ENCODE results near the gene VAV2. TPM values are rescaled to one million over a fixed set of nuclear protein-coding genes. Genes with fewer than 3 reads are reported as not detected.

VAV2 gene
- polyA plus RNA-seq, 2 of the 4 experiments (the other 2 are of a cell fraction): 9.8 to 21.4 TPM

DNA sequence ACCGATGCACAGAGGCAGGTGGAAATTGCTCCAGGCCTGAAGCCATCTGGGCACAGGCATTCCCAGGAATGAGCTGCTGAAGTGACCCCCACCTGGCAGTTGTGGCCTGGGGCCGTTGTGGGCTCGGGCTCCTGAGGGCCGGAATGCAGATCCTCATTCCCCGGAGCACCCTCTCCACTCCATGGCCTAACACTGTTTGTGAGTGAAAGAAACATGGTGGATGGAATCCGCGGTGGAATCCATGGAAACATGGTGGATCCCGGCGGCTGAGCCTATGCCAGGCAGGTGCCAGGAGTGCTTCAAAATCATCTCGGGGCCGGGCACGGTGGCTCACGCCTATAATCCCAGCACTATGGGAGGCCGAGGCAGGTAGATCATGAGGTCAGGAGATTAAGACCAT is 250.4 kb downstream of the VAV2 start:
- no peak for FAIRE-seq
- ChIA-PET CTCF (interaction anchor here (1.0 to 3.5 kb wide), 15 partner anchors 9 to 266 kb away, joined by 4 to 41 read pairs (median 7); no protein-coding TSS in a partner anchor), POLR2A (no interaction called here)
- H3K4me3 ChIP-seq: no peak overlapping the region
- H3K4me1 ChIP-seq: no peaks in the 10 kb centered on the region; the same call in 2 of the 3 replicates
- 68% methylated on average over 11 of the region's 14 CpGs for WGBS (ENCODE audit: missing lambda C conversion rate)
- H3K27ac ChIP-seq: no peak overlapping the region
- DNase-seq (ENCODE audit: low read depth in 1 of 2, low spot score in 1 of 2): no peak
- TF ChIP-seq HOXB5 (CRISPR knock-in tag; IDR thresholded peaks at IDR 0.05) (no peak), RCOR1 (IDR thresholded peaks at IDR 0.05; ENCODE audit: low read depth, low read length) (no peak), CHD4 (IDR thresholded peaks at IDR 0.05; ENCODE audit: borderline replicate concordance) (no peak)
- no peak overlapping the region for H3K4me2 ChIP-seq
- no peak for ATAC-seq
- no peaks in the 10 kb centered on the region for H3K9me3 ChIP-seq

DNA sequence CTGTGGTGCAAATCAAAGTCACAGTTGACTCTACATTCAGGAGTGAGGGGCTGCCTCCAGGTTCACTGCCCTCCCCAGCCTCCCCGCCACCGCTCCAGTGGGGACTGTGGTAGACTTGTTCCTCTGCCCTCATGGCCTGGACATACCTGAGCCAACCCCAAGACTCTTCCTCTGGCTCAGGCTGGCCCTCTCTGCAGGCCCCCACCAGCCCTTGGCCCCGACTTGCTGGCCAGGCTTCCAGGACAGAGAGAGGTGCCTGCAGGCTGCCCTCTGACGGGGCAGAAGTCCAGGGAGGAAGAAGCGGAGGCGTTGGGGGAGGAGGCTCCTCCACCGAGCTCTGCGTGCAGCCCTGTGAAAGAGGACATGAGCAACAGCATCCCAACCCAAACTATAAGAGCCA is 251.2 kb downstream of the VAV2 start:
- H3K4me1 ChIP-seq: no peaks in the 10 kb centered on the region; the same call in 2 of the 3 replicates
- POLR2A ChIA-PET: no interaction called here
- no peak for DNase-seq (ENCODE audit: low read depth in 1 of 2, low spot score in 1 of 2)
- CTCF ChIA-PET: interaction anchor here (2.5 to 3.5 kb wide), 2 partner anchors 13 to 253 kb away, joined by 23 to 41 read pairs; no protein-coding TSS in a partner anchor
- H3K9me3 ChIP-seq: no peaks in the 10 kb centered on the region
- 69% methylated on average over 8 of the region's 8 CpGs for WGBS (ENCODE audit: missing lambda C conversion rate)
- TF ChIP-seq CBX8 (IDR thresholded peaks at IDR 0.05) (no peak), FOSL2 (IDR thresholded peaks at IDR 0.05) (no peak), FOSL2 (CRISPR knock-in tag; IDR thresholded peaks at IDR 0.05) (no peak), CHD4 (IDR thresholded peaks at IDR 0.05; ENCODE audit: borderline replicate concordance) (no peak), HOXA7 (CRISPR knock-in tag; IDR thresholded peaks at IDR 0.05) (no peak), MAZ (IDR thresholded peaks at IDR 0.05; ENCODE audit: borderline replicate concordance, low read depth, low read length) (no peak), EP300 (IDR thresholded peaks at IDR 0.05) (no peak), RARB (CRISPR knock-in tag; IDR thresholded peaks at IDR 0.05) (no peak), RCOR1 (IDR thresholded peaks at IDR 0.05; ENCODE audit: low read depth, low read length) (no peak), ZSCAN20 (CRISPR knock-in tag; IDR thresholded peaks at IDR 0.05) (no peak), POLR2AphosphoS2 (conservative IDR thresholded peaks at IDR 0.05; ENCODE audit: low read length) (no peak), CEBPB (IDR thresholded peaks at IDR 0.05) (no peak), CTCF (IDR thresholded peaks at IDR 0.05) (no peak), FOXS1 (CRISPR knock-in tag; IDR thresholded peaks at IDR 0.05) (no peak)
- TF ChIP-seq, protein P1, sequence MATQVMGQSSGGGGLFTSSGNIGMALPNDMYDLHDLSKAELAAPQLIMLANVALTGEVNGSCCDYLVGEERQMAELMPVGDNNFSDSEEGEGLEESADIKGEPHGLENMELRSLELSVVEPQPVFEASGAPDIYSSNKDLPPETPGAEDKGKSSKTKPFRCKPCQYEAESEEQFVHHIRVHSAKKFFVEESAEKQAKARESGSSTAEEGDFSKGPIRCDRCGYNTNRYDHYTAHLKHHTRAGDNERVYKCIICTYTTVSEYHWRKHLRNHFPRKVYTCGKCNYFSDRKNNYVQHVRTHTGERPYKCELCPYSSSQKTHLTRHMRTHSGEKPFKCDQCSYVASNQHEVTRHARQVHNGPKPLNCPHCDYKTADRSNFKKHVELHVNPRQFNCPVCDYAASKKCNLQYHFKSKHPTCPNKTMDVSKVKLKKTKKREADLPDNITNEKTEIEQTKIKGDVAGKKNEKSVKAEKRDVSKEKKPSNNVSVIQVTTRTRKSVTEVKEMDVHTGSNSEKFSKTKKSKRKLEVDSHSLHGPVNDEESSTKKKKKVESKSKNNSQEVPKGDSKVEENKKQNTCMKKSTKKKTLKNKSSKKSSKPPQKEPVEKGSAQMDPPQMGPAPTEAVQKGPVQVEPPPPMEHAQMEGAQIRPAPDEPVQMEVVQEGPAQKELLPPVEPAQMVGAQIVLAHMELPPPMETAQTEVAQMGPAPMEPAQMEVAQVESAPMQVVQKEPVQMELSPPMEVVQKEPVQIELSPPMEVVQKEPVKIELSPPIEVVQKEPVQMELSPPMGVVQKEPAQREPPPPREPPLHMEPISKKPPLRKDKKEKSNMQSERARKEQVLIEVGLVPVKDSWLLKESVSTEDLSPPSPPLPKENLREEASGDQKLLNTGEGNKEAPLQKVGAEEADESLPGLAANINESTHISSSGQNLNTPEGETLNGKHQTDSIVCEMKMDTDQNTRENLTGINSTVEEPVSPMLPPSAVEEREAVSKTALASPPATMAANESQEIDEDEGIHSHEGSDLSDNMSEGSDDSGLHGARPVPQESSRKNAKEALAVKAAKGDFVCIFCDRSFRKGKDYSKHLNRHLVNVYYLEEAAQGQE (IDR thresholded peaks at IDR 0.05): no peak
- H3K4me2 ChIP-seq: no peak overlapping the region
- H3K27ac ChIP-seq: no peak overlapping the region
- no peak for FAIRE-seq
- no peak overlapping the region for H3K4me3 ChIP-seq
- no peak for ATAC-seq

DNA sequence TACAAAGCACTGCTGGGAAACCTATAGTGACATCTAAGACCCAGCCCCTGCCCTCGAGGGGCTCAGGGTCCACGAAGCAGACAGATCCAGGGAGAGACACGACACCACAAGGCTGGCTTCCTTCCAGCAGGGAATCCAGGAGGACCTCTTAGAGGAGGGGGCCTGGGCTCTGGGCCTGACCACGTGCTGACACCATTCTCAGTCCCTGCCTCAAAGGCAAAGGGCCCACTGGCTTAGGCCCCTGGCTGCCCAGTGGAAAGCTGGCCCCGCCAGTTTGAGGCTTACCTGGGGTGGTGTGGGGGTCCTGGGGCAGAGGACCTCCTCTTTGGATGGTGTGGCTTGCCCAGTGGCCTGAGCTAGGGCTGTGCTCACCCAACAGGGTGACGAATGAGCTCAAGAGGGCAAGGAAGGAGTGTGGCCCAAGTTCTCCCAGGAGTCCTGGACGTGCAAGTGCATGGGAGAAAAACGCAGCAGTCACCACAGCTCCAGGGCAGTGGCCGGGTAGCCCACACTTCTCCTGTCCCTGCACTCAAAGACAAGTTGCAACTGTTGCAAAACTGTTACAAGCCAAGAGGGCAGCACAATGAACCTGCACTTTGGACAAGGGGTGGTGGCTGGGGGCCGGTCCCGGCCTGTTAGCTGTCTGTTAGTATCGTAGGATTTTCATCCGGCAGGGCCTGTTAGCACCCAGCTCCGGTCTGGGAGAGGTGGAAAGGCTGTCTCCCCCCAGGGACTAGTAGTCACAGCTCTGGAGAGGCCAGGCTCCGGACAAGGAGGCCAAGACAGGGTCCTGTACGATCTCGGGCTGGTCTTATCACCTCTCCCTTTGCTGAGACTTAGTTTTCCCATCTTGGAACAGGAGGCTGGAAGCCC is 252.5 kb downstream of the VAV2 start:
- WGBS (ENCODE audit: missing lambda C conversion rate): 56% methylated on average over 15 of the region's 17 CpGs
- TF ChIP-seq HOXB5 (CRISPR knock-in tag; IDR thresholded peaks at IDR 0.05): no peak
- TF ChIP-seq NPAS2 (CRISPR knock-in tag; IDR thresholded peaks at IDR 0.05; ENCODE audit: borderline replicate concordance): no peak
- TF ChIP-seq MAZ (IDR thresholded peaks at IDR 0.05; ENCODE audit: borderline replicate concordance, low read depth, low read length): no peak
- TF ChIP-seq TP53 (CRISPR knock-in tag; IDR thresholded peaks at IDR 0.05): no peak
- no peak for TF ChIP-seq HDAC2 (IDR thresholded peaks at IDR 0.05)
- TF ChIP-seq HEYL (CRISPR knock-in tag; IDR thresholded peaks at IDR 0.05): no peak
- TF ChIP-seq RAD21 (conservative IDR thresholded peaks at IDR 0.05 in 1 of 2, IDR thresholded peaks at IDR 0.05 in 1 of 2): no peak
- no peak for TF ChIP-seq PHF8 (IDR thresholded peaks at IDR 0.05; ENCODE audit: borderline replicate concordance, low read depth)
- no peak for TF ChIP-seq SREBF2 (IDR thresholded peaks at IDR 0.05)
- TF ChIP-seq ZFP36 (IDR thresholded peaks at IDR 0.05; ENCODE audit: borderline replicate concordance, partially characterized antibody): no peak
- TF ChIP-seq, protein P2, sequence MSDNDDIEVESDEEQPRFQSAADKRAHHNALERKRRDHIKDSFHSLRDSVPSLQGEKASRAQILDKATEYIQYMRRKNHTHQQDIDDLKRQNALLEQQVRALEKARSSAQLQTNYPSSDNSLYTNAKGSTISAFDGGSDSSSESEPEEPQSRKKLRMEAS (IDR thresholded peaks at IDR 0.05): no peak
- TF ChIP-seq KDM5A (IDR thresholded peaks at IDR 0.05): no peak
- no peak for TF ChIP-seq ZC3H11A (IDR thresholded peaks at IDR 0.05)
- no peak for TF ChIP-seq MYC (IDR thresholded peaks at IDR 0.05; ENCODE audit: borderline replicate concordance, low read length)
- no peak for TF ChIP-seq RARB (CRISPR knock-in tag; IDR thresholded peaks at IDR 0.05)

More for the DNA sequence above, 252.5 kb downstream of the VAV2 start:
- no peaks in the 10 kb centered on the region for H3K9me3 ChIP-seq
- no peak overlapping the region for H3K4me3 ChIP-seq
- POLR2A ChIA-PET: no interaction called here
- no peaks in the 10 kb centered on the region; the same call in 2 of the 3 replicates for H3K4me1 ChIP-seq
- FAIRE-seq: no peak
- no peak overlapping the region for H3K27ac ChIP-seq
- no peak for ATAC-seq
- H3K4me2 ChIP-seq: no peak overlapping the region
- CTCF ChIA-PET: interaction anchor here (0.6 to 2.0 kb wide), 6 partner anchors 10 to 1305 kb away, joined by 3 to 5 read pairs (median 4); no protein-coding TSS in a partner anchor
- DNase-seq (ENCODE audit: low read depth in 1 of 2, low spot score in 1 of 2): no peak

All from A549 (cell line).